ENCODE measurements around the gene PNMA8C.

The PNMA8C gene

DNA sequence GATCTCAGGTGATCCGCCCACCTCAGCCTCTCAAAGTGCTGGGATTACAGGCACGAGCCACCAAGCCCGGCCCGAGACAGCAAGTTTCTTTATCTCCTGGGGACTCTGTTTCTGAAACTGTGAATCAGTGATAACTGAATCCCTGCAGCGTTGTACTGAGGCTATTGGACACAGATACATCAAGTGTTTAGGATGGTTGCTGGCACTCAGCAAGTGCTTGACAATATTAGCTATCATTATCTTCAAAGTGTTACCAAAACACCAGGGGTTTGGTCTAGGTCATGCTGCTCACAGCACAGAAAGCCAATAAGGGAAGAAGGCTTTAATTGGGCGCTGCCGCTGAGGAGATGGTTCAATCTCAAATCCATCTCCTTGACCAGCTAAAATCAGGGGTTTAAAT is 20.5 kb upstream of the PNMA8C start:
- TF ChIP-seq, protein P1, sequence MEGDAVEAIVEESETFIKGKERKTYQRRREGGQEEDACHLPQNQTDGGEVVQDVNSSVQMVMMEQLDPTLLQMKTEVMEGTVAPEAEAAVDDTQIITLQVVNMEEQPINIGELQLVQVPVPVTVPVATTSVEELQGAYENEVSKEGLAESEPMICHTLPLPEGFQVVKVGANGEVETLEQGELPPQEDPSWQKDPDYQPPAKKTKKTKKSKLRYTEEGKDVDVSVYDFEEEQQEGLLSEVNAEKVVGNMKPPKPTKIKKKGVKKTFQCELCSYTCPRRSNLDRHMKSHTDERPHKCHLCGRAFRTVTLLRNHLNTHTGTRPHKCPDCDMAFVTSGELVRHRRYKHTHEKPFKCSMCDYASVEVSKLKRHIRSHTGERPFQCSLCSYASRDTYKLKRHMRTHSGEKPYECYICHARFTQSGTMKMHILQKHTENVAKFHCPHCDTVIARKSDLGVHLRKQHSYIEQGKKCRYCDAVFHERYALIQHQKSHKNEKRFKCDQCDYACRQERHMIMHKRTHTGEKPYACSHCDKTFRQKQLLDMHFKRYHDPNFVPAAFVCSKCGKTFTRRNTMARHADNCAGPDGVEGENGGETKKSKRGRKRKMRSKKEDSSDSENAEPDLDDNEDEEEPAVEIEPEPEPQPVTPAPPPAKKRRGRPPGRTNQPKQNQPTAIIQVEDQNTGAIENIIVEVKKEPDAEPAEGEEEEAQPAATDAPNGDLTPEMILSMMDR (IDR thresholded peaks at IDR 0.05; ENCODE audit: extremely low read depth, insufficient read depth, missing control alignments) = no peak

DNA sequence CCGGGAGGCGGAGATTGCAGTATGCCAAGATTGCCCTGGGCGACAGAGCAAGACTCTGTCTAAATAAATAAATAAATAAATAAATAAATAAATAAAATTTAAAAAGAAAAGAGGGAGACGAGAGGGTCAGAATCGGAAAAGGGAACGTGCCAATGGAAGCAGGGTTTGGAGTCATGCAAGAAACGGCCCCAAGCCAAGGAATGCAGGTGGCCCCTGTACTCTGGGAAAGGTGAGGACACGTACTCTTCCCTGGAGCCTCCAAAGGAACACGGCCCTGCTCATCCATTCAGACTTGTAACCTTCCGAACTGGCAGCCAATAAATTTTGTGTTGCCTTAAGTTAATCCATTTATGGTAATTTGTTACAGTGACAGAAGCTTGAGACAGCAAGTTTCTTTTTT is 19.9 kb upstream of the PNMA8C start:
- no peak for DNase-seq (ENCODE audit: low spot score)
- in situ Hi-C loops (cut with MboI; ENCODE audit: low pct_unique_long_range_greater_than_20kb, low sequenced_read_pairs, unreplicated experiment) = no loop called here
- TF ChIP-seq, protein P1 (IDR thresholded peaks at IDR 0.05; ENCODE audit: extremely low read depth, insufficient read depth, missing control alignments) = no peak

More for the DNA sequence above, 20.5 kb upstream of the PNMA8C start:
- in situ Hi-C loops (cut with MboI; ENCODE audit: low pct_unique_long_range_greater_than_20kb, low sequenced_read_pairs, unreplicated experiment) = no loop called here
- DNase-seq (ENCODE audit: low spot score) = no peak

DNA sequence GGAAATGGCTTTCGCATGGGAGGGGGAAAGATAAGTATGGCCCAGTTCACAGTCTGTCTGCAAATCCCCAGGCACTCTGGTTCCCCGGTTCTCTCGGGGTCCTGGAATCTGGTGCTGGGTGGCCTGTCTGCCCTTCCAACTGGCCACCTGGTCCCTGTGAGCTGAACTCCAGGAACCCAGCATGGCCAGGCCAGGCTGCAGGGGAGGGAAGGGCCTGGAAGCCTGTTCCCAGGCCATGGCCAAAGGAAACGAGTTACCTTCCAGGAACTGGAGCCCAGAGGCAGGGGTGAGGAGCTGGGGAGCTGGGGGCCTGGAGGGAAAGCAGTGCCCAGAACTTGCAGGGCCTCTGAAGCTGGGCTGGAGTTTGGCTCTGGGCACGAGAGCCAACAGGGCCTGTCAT is 19.1 kb upstream of the PNMA8C start:
- DNase-seq (ENCODE audit: low spot score) = no peak
- in situ Hi-C loops (cut with MboI; ENCODE audit: low pct_unique_long_range_greater_than_20kb, low sequenced_read_pairs, unreplicated experiment) = no loop called here
- TF ChIP-seq, protein P1 (IDR thresholded peaks at IDR 0.05; ENCODE audit: extremely low read depth, insufficient read depth, missing control alignments) = no peak

DNA sequence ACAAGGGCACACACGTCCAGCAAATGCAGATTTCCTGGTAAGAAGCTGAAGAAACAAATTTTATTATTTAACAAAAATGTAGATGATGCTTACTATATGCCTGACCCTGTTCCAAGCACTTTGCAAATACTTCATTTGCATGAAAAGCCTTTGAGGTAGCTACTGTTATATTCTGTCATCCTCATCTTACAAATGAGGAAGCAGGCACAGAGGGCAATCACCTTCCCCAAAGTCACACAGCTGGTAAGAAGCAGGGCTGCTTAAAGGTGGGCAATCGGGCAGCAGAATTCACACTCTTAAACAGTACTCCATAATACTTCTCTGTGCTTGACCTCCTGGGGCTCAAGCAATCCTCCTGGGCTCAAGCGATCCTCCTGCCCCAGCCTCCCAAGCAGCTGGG is 18.3 kb upstream of the PNMA8C start:
- TF ChIP-seq, protein P1 (IDR thresholded peaks at IDR 0.05; ENCODE audit: extremely low read depth, insufficient read depth, missing control alignments) = no peak
- in situ Hi-C loops (cut with MboI; ENCODE audit: low pct_unique_long_range_greater_than_20kb, low sequenced_read_pairs, unreplicated experiment) = no loop called here
- DNase-seq (ENCODE audit: low spot score) = no peak

DNA sequence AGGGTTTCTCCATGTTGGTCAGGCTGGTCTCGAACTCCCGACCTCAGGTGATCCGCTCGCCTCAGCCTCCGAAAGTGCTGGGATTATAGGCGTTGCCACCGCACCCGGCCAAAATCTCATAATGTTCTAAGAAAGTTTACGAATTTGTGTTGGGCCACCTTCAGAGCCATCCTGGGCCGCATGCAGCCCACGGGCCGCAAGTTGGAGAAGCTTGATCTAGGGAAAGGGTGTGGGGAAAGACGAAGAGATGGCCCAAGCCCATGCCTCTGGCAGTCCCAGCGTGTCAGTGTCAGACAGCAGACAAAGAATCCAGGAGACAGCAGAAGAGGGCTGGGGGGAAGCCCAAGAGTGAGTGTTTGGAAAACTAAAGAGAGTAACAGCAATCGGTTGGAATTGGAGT is 17.3 kb upstream of the PNMA8C start:
- in situ Hi-C loops (cut with MboI; ENCODE audit: low pct_unique_long_range_greater_than_20kb, low sequenced_read_pairs, unreplicated experiment) = no loop called here
- TF ChIP-seq, protein P1 (IDR thresholded peaks at IDR 0.05; ENCODE audit: extremely low read depth, insufficient read depth, missing control alignments) = no peak

DNA sequence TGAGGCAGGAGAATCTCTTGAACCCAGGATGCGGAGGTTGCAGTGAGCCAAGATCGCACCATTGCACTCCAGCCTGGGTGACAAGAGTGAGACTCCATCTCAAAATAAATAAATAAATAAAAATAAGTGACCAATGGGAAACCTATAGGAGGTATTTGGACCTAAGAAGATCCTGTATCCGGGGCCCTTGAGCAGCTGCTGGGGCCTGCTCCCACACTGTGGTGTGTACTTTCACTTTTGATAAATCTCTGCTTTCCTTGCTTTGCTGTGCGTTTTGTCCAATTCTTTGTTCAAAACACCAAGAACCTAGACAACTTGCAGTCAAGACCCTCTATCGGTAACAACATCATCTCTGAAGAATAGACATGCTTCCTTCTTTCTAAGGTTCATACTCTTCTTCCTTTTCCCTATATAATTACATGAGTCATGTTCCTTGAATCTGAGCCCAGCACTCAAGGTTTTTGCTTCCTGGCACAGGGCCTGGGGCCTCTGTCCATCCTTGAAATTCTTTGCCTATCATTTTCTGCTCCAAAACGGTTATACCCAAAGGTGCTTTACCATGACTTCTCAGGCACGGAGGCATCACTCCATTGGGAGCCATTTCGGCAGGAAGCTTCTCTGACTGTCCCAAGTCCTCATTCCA is 14.2 kb upstream of the PNMA8C start:
- TF ChIP-seq, protein P1 (IDR thresholded peaks at IDR 0.05; ENCODE audit: extremely low read depth, insufficient read depth, missing control alignments) = no peak
- DNase-seq (ENCODE audit: low spot score) = no peak
- in situ Hi-C loops (cut with MboI; ENCODE audit: low pct_unique_long_range_greater_than_20kb, low sequenced_read_pairs, unreplicated experiment) = no loop called here

More for the DNA sequence above, 17.3 kb upstream of the PNMA8C start:
- DNase-seq (ENCODE audit: low spot score) = no peak
